ENCODE measurements around the gene B3GAT1. TPM values are rescaled to one million over a fixed set of nuclear protein-coding genes. Genes with fewer than 3 reads are reported as not detected.

Gene B3GAT1
- total RNA-seq, 1 experiment from 2014 or later, result 3.7 TPM

GRCh38 chr11:134372961-134373360 lies 39.1 kb downstream of the B3GAT1 start:
- TF ChIP-seq CTCF (conservative IDR thresholded peaks at IDR 0.05; ENCODE audit: low read depth, low read length) (no peak), EZH2 (IDR thresholded peaks at IDR 0.05; ENCODE audit: borderline replicate concordance, low read depth, low read length, poor library complexity, severe bottlenecking) (no peak)
- CTCF ChIA-PET, result no interaction called here
- no peaks in the 10 kb centered on the region for H3K9me3 ChIP-seq (ENCODE audit: low read depth, low read length, poor library complexity, severe bottlenecking)
- no TSS peak for BruUV-seq (replicated peaks)
- no peak overlapping the region for H3K27ac ChIP-seq (ENCODE audit: low read depth, low read length, poor library complexity, severe bottlenecking)
- intact Hi-C loops (cut with micrococcal nuclease; ENCODE audit: unreplicated experiment), result no loop called here
- no peaks in the 10 kb centered on the region for H3K36me3 ChIP-seq (ENCODE audit: insufficient read depth, low read length, poor library complexity, severe bottlenecking)
- no peaks in the 10 kb centered on the region for H3K4me1 ChIP-seq (ENCODE audit: insufficient read depth, low read length, poor library complexity, severe bottlenecking)
- H3K4me3 ChIP-seq (ENCODE audit: low read depth, low read length, poor library complexity, severe bottlenecking), result no peak overlapping the region
- no peaks in the 10 kb centered on the region for H3K27me3 ChIP-seq (replicated peaks; ENCODE audit: insufficient read depth, low read depth, low read length, poor library complexity)
- no peak for DNase-seq (ENCODE audit: low spot score)
- POLR2A ChIA-PET (ENCODE audit: low non-redundant PET), result no interaction called here

- no peak overlapping the region for H3K4me3 ChIP-seq (ENCODE audit: low read depth, low read length, poor library complexity, severe bottlenecking)
- no peaks in the 10 kb centered on the region for H3K36me3 ChIP-seq (ENCODE audit: insufficient read depth, low read length, poor library complexity, severe bottlenecking)
- ChIA-PET CTCF (no interaction called here), POLR2A (ENCODE audit: low non-redundant PET) (no interaction called here)
- no peaks in the 10 kb centered on the region for H3K9me3 ChIP-seq (ENCODE audit: low read depth, low read length, poor library complexity, severe bottlenecking)
- intact Hi-C loops (cut with micrococcal nuclease; ENCODE audit: unreplicated experiment), result no loop called here
- no peak overlapping the region for H3K27ac ChIP-seq (ENCODE audit: low read depth, low read length, poor library complexity, severe bottlenecking)
- H3K4me1 ChIP-seq (ENCODE audit: insufficient read depth, low read length, poor library complexity, severe bottlenecking), result no peaks in the 10 kb centered on the region
- no peaks in the 10 kb centered on the region for H3K27me3 ChIP-seq (replicated peaks; ENCODE audit: insufficient read depth, low read depth, low read length, poor library complexity)
- TF ChIP-seq CTCF (conservative IDR thresholded peaks at IDR 0.05; ENCODE audit: low read depth, low read length), result no peak
- BruUV-seq (replicated peaks), result no TSS peak
- no peak for DNase-seq (ENCODE audit: low spot score)
These were observed 39.5 kb downstream of the B3GAT1 start for GRCh38 chr11:134372536-134372935.

GRCh38 chr11:134371436-134372185 lies 40.4 kb downstream of the B3GAT1 start:
- no TSS peak for BruUV-seq (replicated peaks)
- Histone ChIP-seq H3K4me3 (ENCODE audit: low read depth, low read length, poor library complexity, severe bottlenecking) (no peak overlapping the region), H3K27ac (ENCODE audit: low read depth, low read length, poor library complexity, severe bottlenecking) (no peak overlapping the region), H3K27me3 (replicated peaks; ENCODE audit: insufficient read depth, low read depth, low read length, poor library complexity) (no peaks in the 10 kb centered on the region), H3K9me3 (ENCODE audit: low read depth, low read length, poor library complexity, severe bottlenecking) (no peaks in the 10 kb centered on the region), H3K36me3 (ENCODE audit: insufficient read depth, low read length, poor library complexity, severe bottlenecking) (no peaks in the 10 kb centered on the region), H3K4me1 (ENCODE audit: insufficient read depth, low read length, poor library complexity, severe bottlenecking) (no peaks in the 10 kb centered on the region)
- ChIA-PET POLR2A (ENCODE audit: low non-redundant PET) (no interaction called here), CTCF (no interaction called here)
- TF ChIP-seq EZH2 (IDR thresholded peaks at IDR 0.05; ENCODE audit: borderline replicate concordance, low read depth, low read length, poor library complexity, severe bottlenecking), result no peak
- no peak for DNase-seq (ENCODE audit: low spot score)
- intact Hi-C loops (cut with micrococcal nuclease; ENCODE audit: unreplicated experiment), result no loop called here

Data from A673 (cell line).